ENCODE measurements around the gene PCDHGA12.

Gene PCDHGA12

GRCh38 chr5:141441571-141442170, 11.4 kb downstream of the PCDHGA12 start:
- no peak for DNase-seq

- no peak for DNase-seq
Observed at GRCh38 chr5:141465351-141465750, 35.0 kb downstream of the PCDHGA12 start.

- peak; percentile 70 to 78 for DNase-seq
Observed at GRCh38 chr5:141475625-141476131, 45.4 kb downstream of the PCDHGA12 start, which contains the start of gene PCDHGC3. Gene PCDHGC3, plus strand, starts transcription at chr5:141475966. Its CDS starts 151 bp downstream, at chr5:141476117.

- DNase-seq, result peak in 1 of 2 experiments; percentile 45
Observed at GRCh38 chr5:141476132-141476911, 46.0 kb downstream of the PCDHGA12 start.

- DNase-seq, result no peak
Observed at GRCh38 chr5:141477044-141477575, 46.8 kb downstream of the PCDHGA12 start.

- DNase-seq, result no peak
Observed at GRCh38 chr5:141477815-141478214, 47.5 kb downstream of the PCDHGA12 start.

GRCh38 chr5:141478321-141478945, 48.1 kb downstream of the PCDHGA12 start:
- DNase-seq, result no peak

GRCh38 chr5:141479776-141480175, 49.5 kb downstream of the PCDHGA12 start:
- no peak for DNase-seq
